Mammary epithelial cell (primary cell): Measurements from ENCODE around the gene PLCB2.

Experiments
- EZH2 ChIP-seq: IDR thresholded peaks from 2 replicates; pipeline ENCODE4 v1.6.1; 2012; ENCODE audit warnings: low read length, inconsistent platforms, borderline replicate concordance
- TF ChIP-seq, protein P1 (sequence below), 2 donors: IDR thresholded peaks in 1 of 2; conservative IDR thresholded peaks in 1 of 2; 2 replicates each; pipeline ENCODE4 v1.5.1; 2011 to 2012; ENCODE audit warnings: inconsistent platforms in 2 of 2, low read length in 2 of 2, mild to moderate bottlenecking in 2 of 2, control low read depth in 1 of 2, low read depth in 1 of 2; ENCODE audit not compliant: insufficient read depth in 1 of 2; ENCODE audit errors: extremely low read depth in 1 of 2

- TF ChIP-seq, protein P1, sequence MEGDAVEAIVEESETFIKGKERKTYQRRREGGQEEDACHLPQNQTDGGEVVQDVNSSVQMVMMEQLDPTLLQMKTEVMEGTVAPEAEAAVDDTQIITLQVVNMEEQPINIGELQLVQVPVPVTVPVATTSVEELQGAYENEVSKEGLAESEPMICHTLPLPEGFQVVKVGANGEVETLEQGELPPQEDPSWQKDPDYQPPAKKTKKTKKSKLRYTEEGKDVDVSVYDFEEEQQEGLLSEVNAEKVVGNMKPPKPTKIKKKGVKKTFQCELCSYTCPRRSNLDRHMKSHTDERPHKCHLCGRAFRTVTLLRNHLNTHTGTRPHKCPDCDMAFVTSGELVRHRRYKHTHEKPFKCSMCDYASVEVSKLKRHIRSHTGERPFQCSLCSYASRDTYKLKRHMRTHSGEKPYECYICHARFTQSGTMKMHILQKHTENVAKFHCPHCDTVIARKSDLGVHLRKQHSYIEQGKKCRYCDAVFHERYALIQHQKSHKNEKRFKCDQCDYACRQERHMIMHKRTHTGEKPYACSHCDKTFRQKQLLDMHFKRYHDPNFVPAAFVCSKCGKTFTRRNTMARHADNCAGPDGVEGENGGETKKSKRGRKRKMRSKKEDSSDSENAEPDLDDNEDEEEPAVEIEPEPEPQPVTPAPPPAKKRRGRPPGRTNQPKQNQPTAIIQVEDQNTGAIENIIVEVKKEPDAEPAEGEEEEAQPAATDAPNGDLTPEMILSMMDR (conservative IDR thresholded peaks at IDR 0.05 in 1 of 2, IDR thresholded peaks at IDR 0.05 in 1 of 2; ENCODE audit: extremely low read depth in 1 of 2, insufficient read depth in 1 of 2, low read depth in 1 of 2, low read length in 2 of 2), result no peak
- TF ChIP-seq EZH2, result no peak
Observed at GRCh38 chr15:40302981-40303380, 4.8 kb downstream of the PLCB2 start.
